Ovary (tissue), 9 donors: ENCODE results near the gene SLC4A1. TPM values are rescaled to one million over a fixed set of nuclear protein-coding genes. Genes with fewer than 3 reads are reported as not detected.

Experiments used
- DNase-seq, 5 donors: peaks; one replicate each; pipeline ENCODE4 v3.0.0-alpha.2; 2019 to 2020
- H3K27ac ChIP-seq, 2 donors: fragments of 200-600 bp; one replicate each; pipeline versions ENCODE4 v1.5.1 to v1.8.0; 2019 to 2022
- H3K27me3 ChIP-seq: fragments of 200-600 bp; one replicate; pipeline ENCODE4 v1.8.0; 2022
- H3K36me3 ChIP-seq: fragments of 200-600 bp; sonication (generic); one replicate; pipeline ENCODE4 v1.5.1; 2019
- H3K4me1 ChIP-seq: one replicate; pipeline ENCODE4 v1.8.1; 2013; ENCODE audit warnings: mild to moderate bottlenecking, moderate library complexity; ENCODE audit not compliant: insufficient read depth
- H3K4me3 ChIP-seq: fragments of 200-600 bp; sonication (generic); one replicate; pipeline ENCODE4 v1.5.1; 2017
- H3K9me3 ChIP-seq, 2 donors: fragments of 200-600 bp in 1 of 2; sonication (generic) in 1 of 2; one replicate each; pipeline versions ENCODE4 v1.5.1 to v1.8.1; 2013 to 2019; ENCODE audit warnings: mild to moderate bottlenecking in 1 of 2, moderate library complexity in 1 of 2
- EP300 ChIP-seq: sonication (generic); formaldehyde crosslinking; IDR thresholded peaks from one replicate; pipeline ENCODE4 v1.6.1; 2017; ENCODE audit warnings: antibody characterized with exemption
- POLR2A ChIP-seq: fragments of 450-650 bp; IDR thresholded peaks from one replicate; pipeline ENCODE4 v1.6.1; 2017; ENCODE audit warnings: antibody characterized with exemption, mild to moderate bottlenecking, moderate library complexity
- WGBS, 3 donors: extraction: QIAGEN DNeasy Blood & Tissue Kit in 1 of 3; methylation state at CpG; one replicate each; pipeline versions ENCODE4 v1.1.5 to v1.1.7; 2013 to 2017; 5-methylcytosine and 5-hydroxymethylcytosine counted together
- intact Hi-C, 4 donors: fragments of 100-400 bp; cut with DNase I; formaldehyde crosslinking; loops; one replicate each; pipeline versions ENCODE4 v1.11.0 to v1.15.1; 2022 to 2023
- polyA plus RNA-seq, 2 donors: library from polyadenylated mRNA; stranded (reverse); fragments of 200-250 nt in 1 of 2; fragments of 350-450 nt in 1 of 2; fragmentation: Illumina TruSeq in 1 of 2; extraction: RNeasy Lipid Tissue Mini Kit (QIAGEN cat#74804) in 1 of 2; gene quantifications; one replicate each; pipeline ENCODE4 v1.2.3, GENCODE V29; 2013 to 2014
- total RNA-seq, 7 donors: library from RNA; depleted of rRNA in 2 of 7; stranded (reverse); fragments of >200 nt in 2 of 7; fragmentation: NEBNext Ultra II Directional in 3 of 7; extraction: Animal tissue kit (Norgen Biotek cat#: 25700) in 3 of 7; gene quantifications; one replicate each; pipeline versions ENCODE4 v1.1.0 to v1.2.4, GENCODE V29; 2016 to 2023
- TF ChIP-seq, protein P1 (sequence below), 3 donors: fragments of 450-650 bp in 2 of 3; fragments of 200-600 bp in 1 of 3; IDR thresholded peaks; one replicate each; pipeline versions ENCODE4 v1.5.1 to v1.8.0; 2016 to 2022; ENCODE audit warnings: antibody characterized with exemption in 3 of 3, mild to moderate bottlenecking in 1 of 3
- donor health status: DM: no; HTN: no; CAD: no; lungs with moderate emphysema.
- donor health status: DM: no; HTN: no; CAD: no.
- donor health status: Bipolar disorder and iron deficiency.
- donor health status: DM: yes; HTN: yes; CAD: no.
- donor health status: DM: no; HTN: no; CAD: no.
- donor health status: DM: yes; HTN: yes; CAD: no.

The SLC4A1 gene
- total and polyA plus RNA-seq, 9 donors: 0.08 to 3.2 (median 0.35) TPM; not detected in 5

DNA sequence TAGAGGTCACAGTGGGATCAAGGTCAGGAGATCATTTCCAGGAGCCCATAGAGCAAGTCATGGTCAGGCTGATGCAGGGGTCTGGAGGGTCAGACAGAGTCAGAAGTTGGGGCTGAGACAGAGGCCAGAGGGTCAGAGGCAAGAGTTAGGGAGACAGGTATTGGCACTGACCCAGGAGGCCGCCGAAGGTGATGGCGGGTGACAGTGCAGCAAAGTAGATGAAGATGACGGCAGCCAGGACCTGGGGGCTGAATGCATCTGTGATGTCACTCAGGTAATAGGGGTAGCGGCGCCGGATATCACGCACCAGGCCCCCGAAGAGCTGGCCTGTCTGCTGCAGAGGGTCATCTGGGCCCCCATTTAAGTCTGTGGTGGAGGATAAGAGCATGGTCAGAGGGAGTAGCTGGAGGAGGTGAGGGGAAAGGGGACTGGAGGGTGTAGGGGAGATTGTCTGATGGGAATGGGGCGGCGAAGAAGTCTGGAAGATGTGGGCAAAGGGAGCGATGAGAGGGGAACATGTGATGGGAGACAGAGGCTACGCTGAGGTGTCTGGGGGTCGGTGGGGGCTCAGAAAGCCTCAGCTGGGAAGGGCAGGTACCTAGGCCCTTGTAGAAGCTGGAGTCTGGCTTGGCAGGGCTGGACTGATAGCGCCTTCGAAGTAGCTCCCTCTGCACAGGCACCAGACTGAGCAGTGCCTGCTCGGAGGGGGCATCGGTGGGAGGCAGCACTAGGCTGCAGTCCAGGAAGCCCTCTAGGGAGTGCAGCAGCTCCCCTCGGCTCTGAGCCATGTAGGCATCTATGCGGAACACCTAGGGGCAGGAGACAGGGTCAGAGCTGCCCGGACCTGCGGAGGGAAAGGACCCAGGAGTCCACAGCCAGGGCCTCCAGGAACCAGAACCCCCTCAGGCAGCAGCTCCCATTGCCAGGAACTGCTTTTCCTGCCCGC, 9.8 kb downstream of the SLC4A1 start:
- Histone ChIP-seq H3K36me3 (no peaks in the 10 kb centered on the region), H3K9me3 (no peaks in the 10 kb centered on the region), H3K4me3 (no peak overlapping the region), H3K4me1 (no peaks in the 10 kb centered on the region), H3K27me3 (no peaks in the 10 kb centered on the region), H3K27ac (no peak overlapping the region)
- no peak for DNase-seq
- 86 to 91% (median 87%) methylated on average over 23 of the region's 23 CpGs for WGBS, 3 donors
- TF ChIP-seq EP300 (no peak), POLR2A (no peak)
- TF ChIP-seq, protein P1, sequence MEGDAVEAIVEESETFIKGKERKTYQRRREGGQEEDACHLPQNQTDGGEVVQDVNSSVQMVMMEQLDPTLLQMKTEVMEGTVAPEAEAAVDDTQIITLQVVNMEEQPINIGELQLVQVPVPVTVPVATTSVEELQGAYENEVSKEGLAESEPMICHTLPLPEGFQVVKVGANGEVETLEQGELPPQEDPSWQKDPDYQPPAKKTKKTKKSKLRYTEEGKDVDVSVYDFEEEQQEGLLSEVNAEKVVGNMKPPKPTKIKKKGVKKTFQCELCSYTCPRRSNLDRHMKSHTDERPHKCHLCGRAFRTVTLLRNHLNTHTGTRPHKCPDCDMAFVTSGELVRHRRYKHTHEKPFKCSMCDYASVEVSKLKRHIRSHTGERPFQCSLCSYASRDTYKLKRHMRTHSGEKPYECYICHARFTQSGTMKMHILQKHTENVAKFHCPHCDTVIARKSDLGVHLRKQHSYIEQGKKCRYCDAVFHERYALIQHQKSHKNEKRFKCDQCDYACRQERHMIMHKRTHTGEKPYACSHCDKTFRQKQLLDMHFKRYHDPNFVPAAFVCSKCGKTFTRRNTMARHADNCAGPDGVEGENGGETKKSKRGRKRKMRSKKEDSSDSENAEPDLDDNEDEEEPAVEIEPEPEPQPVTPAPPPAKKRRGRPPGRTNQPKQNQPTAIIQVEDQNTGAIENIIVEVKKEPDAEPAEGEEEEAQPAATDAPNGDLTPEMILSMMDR (IDR thresholded peaks at IDR 0.05): no peak
- intact Hi-C loops: no loop called here

DNA sequence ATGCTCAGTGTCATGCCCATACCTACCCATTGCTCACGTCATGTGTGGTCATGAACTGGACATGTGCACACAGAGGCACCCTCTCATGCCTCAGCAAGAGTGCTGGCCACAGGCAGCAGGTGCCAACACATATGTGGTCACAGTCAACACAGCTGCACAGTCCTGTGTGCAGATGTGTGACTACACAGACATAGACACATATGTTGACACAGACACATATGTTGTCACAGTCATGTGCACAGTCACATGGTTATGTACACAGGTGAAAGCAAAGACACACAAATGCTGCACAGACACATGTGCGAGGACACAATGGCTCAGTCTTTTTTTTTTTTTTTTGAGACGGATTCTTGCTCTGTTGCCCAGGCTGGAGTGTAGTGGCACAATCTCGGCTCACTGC, 11.3 kb downstream of the SLC4A1 start:
- no peak for DNase-seq
- Histone ChIP-seq H3K27ac (no peak overlapping the region), H3K4me3 (no peak overlapping the region), H3K4me1 (no peaks in the 10 kb centered on the region), H3K27me3 (no peaks in the 10 kb centered on the region), H3K9me3 (no peaks in the 10 kb centered on the region), H3K36me3 (no peaks in the 10 kb centered on the region)
- intact Hi-C loops: no loop called here
- TF ChIP-seq, protein P1 (IDR thresholded peaks at IDR 0.05): no peak
- TF ChIP-seq EP300 (no peak), POLR2A (no peak)
- 67 to 93% (median 88%) methylated on average over 4 of the region's 4 CpGs for WGBS, 3 donors

DNA sequence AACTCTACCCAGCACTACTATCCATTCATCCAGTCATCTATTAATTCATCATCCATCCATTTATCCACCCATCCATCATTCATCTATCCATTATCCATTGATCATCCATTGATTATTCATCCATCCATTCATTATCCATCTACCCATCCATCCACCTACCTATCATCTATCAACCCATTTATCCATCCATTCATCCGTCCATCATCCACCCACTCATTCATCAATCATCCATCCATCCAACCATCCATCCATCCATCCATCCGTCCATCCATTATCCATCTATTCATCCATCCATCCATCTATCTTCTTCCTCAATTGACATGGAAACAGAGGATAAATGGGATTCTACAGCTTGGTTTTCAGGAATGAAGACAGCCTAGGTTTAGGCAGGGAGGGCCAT, 12.0 kb downstream of the SLC4A1 start:
- no peaks in the 10 kb centered on the region for H3K9me3 ChIP-seq
- WGBS, 3 donors: 85 to 88% (median 88%) methylated on average over 2 of the region's 2 CpGs
- no peak overlapping the region for H3K27ac ChIP-seq
- no peaks in the 10 kb centered on the region for H3K27me3 ChIP-seq
- TF ChIP-seq POLR2A (no peak), EP300 (no peak)
- TF ChIP-seq, protein P1 (IDR thresholded peaks at IDR 0.05): no peak
- H3K36me3 ChIP-seq: no peaks in the 10 kb centered on the region
- no peaks in the 10 kb centered on the region for H3K4me1 ChIP-seq
- H3K4me3 ChIP-seq: no peak overlapping the region
- no peak for DNase-seq
- intact Hi-C loops: no loop called here

DNA sequence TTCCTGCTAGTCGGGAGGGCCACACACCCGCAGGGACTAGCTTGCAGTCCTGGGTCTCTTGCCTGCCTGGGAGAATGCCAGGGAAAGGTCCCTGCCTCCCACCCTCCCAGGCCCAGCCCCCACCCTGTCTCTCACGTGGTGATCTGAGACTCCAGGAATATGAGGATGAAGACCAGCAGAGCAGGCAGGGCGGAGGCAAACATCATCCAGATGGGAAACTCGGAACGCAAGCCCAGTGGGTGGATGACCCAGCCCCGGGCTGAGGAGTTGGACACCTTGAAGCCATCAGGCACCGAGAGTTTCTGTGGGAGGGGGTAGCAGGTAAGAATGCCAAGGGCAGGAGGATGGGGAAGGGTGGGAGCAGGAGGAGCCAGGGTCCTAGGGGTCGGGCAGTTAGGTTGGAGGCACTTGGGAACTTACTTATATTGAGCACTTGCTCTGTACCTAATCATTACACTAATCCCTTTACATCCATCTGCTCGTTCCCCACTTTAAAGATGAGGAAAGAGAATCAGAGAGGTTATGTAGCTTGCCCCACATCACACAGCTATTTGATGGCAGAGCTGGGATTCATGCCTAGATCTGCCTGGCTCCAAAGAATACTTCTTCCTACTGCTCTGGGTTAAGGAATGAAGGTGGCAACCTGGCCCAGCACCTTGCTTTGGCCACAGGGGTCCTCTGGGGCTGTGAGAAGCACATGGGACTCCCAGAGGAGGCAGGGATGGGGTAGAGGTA, 13.4 kb downstream of the SLC4A1 start:
- Histone ChIP-seq H3K9me3 (no peaks in the 10 kb centered on the region), H3K27me3 (no peaks in the 10 kb centered on the region), H3K4me3 (no peak overlapping the region), H3K4me1 (no peaks in the 10 kb centered on the region), H3K36me3 (no peaks in the 10 kb centered on the region), H3K27ac (no peak overlapping the region)
- no peak for TF ChIP-seq EP300
- no peak for TF ChIP-seq POLR2A
- TF ChIP-seq, protein P1 (IDR thresholded peaks at IDR 0.05): no peak
- intact Hi-C loops: no loop called here
- no peak for DNase-seq
- 48 to 53% (median 51%) methylated on average over 10 of the region's 10 CpGs for WGBS, 3 donors
